Pancreas (tissue), 10 donors: ENCODE results near the gene GALNT1. TPM values are rescaled to one million over a fixed set of nuclear protein-coding genes. Genes with fewer than 3 reads are reported as not detected.

Experiments used
- ATAC-seq, 4 donors: fragments of 200-7000 bp; cut with Tn5 transposase; one replicate each; pipeline versions ENCODE4 v1.8.0 to v1.9.1; 2020; ENCODE audit warnings: mild to moderate bottlenecking in 4 of 4, moderate library complexity in 4 of 4
- DNase-seq, 6 donors: peaks; one replicate each; pipeline ENCODE4 v3.0.0-alpha.2; 2020
- FAIRE-seq: peaks from 2 replicates; lab custom pipeline; 2012; peaks lifted over from hg19 to GRCh38; lab: Jason Lieb, UNC
- H3K27ac ChIP-seq, 4 donors: fragments of 200-600 bp; sonication (generic); 1 replicate in 3 of 4; 2 replicates in 1 of 4; pipeline versions ENCODE4 v1.5.0 to v1.8.0; 2020
- H3K27me3 ChIP-seq, 4 donors: fragments of 200-600 bp; one replicate each; pipeline ENCODE4 v1.8.0; 2021
- H3K36me3 ChIP-seq, 3 donors: fragments of 200-600 bp; sonication (generic) in 1 of 3; one replicate each; pipeline versions ENCODE4 v1.5.0 to v1.8.0; 2020 to 2021
- H3K4me1 ChIP-seq, 3 donors: fragments of 200-600 bp; one replicate each; pipeline ENCODE4 v1.8.0; 2021
- H3K4me3 ChIP-seq, 4 donors: fragments of 200-600 bp; sonication (generic) in 2 of 4; one replicate each; pipeline versions ENCODE4 v1.5.0 to v1.8.0; 2020 to 2021
- H3K9me3 ChIP-seq, 4 donors: fragments of 200-600 bp; one replicate each; pipeline ENCODE4 v1.8.0; 2021
- CTCF ChIP-seq, 4 donors: fragments of 200-600 bp; sonication (generic) in 3 of 4; IDR thresholded peaks; one replicate each; pipeline versions ENCODE4 v1.5.0 to v1.8.0; 2021; ENCODE audit warnings: antibody characterized with exemption in 4 of 4
- WGBS, 2 donors: extraction: QIAGEN DNeasy Blood & Tissue Kit; methylation state at CpG; one replicate each; pipeline ENCODE4 v1.1.7; 2013; 5-methylcytosine and 5-hydroxymethylcytosine counted together
- intact Hi-C, 3 donors: fragments of 100-400 bp; cut with DNase I; formaldehyde crosslinking; loops; one replicate each; pipeline versions ENCODE4 v1.11.1 to v1.14.2; 2022
- polyA plus RNA-seq, 2 donors: library from polyadenylated mRNA; stranded (reverse); fragments of 200-250 nt; gene quantifications; one replicate each; pipeline ENCODE4 v1.2.3, GENCODE V29; 2013
- total RNA-seq, 6 donors: library from RNA; stranded (reverse); fragmentation: NEBNext Ultra II Directional in 4 of 6; extraction: Animal tissue kit (Norgen Biotek cat#: 25700) in 4 of 6; gene quantifications; one replicate each; pipeline versions ENCODE4 v1.2.1 to v1.2.4, GENCODE V29; 2021 to 2023
- donor health status: healthy with polysubstance abuse.
- donor health status: DM: no; HTN: no; CAD: no; lungs with moderate emphysema.
- donor health status: DM: no; HTN: no; CAD: no.
- donor health status: control.
- donor health status: control.
- donor health status: Bipolar disorder and iron deficiency.
- donor health status: DM: yes; HTN: yes; CAD: no.
- donor health status: DM: no; HTN: no; CAD: no.
- donor health status: DM: no; HTN: no; CAD: no.
- donor health status: DM: yes; HTN: yes; CAD: no.

GALNT1 gene
- total and polyA plus RNA-seq, 8 donors: 6.8 to 59.6 (median 25.8) TPM

GRCh38 chr18:35618289-35618688 lies 36.7 kb downstream of the GALNT1 start:
- peaks cover 0 to 9% (median 0%) of the 10 kb centered on the region in 3 donors for H3K4me1 ChIP-seq

GRCh38 chr18:35618696-35619095 lies 37.2 kb downstream of the GALNT1 start:
- TF ChIP-seq CTCF (IDR thresholded peaks at IDR 0.05): no peak
- H3K36me3 ChIP-seq: no peaks in the 10 kb centered on the region
- FAIRE-seq (no peak), ATAC-seq (no peak), DNase-seq (no peak)
- no peak overlapping the region for H3K27ac ChIP-seq
- intact Hi-C loops: no loop called here
- H3K27me3 ChIP-seq: no peaks in the 10 kb centered on the region
- WGBS, 2 donors: 67 to 74% methylated on average over 5 of the region's 5 CpGs
- peaks cover 0 to 9% (median 0%) of the 10 kb centered on the region in 3 donors for H3K4me1 ChIP-seq
- H3K4me3 ChIP-seq: no peak overlapping the region
- no peaks in the 10 kb centered on the region for H3K9me3 ChIP-seq

More at GRCh38 chr18:35618289-35618688, 36.7 kb downstream of the GALNT1 start:
- no peak for TF ChIP-seq CTCF (IDR thresholded peaks at IDR 0.05)
- intact Hi-C loops: no loop called here
- Histone ChIP-seq H3K27me3 (no peaks in the 10 kb centered on the region), H3K36me3 (no peaks in the 10 kb centered on the region), H3K27ac (no peak overlapping the region), H3K4me3 (no peak overlapping the region), H3K9me3 (no peaks in the 10 kb centered on the region)
- ATAC-seq (no peak), FAIRE-seq (peak; percentile 13), DNase-seq (no peak)

- Histone ChIP-seq H3K36me3 (no peaks in the 10 kb centered on the region), H3K27ac (no peak overlapping the region), H3K4me3 (no peak overlapping the region), H3K9me3 (no peaks in the 10 kb centered on the region), H3K4me1 (peaks cover 0 to 9% (median 0%) of the 10 kb centered on the region in 3 donors), H3K27me3 (no peaks in the 10 kb centered on the region)
- ATAC-seq: peak in 3 of 4 donors; percentile 14 to 48 (median 29)
- FAIRE-seq: no peak
- DNase-seq: no peak
- WGBS, 2 donors: 91% methylated on average over 4 of the region's 4 CpGs
- TF ChIP-seq CTCF (IDR thresholded peaks at IDR 0.05): no peak
- intact Hi-C loops: no loop called here
Observed at GRCh38 chr18:35619464-35619863, 37.9 kb downstream of the GALNT1 start.

- TF ChIP-seq CTCF (IDR thresholded peaks at IDR 0.05): no peak
- no peak overlapping the region for H3K27ac ChIP-seq
- intact Hi-C loops: no loop called here
- ATAC-seq (no peak), DNase-seq (no peak), FAIRE-seq (no peak)
- 67 to 69% methylated on average over 4 of the region's 4 CpGs for WGBS, 2 donors
- H3K4me3 ChIP-seq: no peak overlapping the region
- no peaks in the 10 kb centered on the region for H3K36me3 ChIP-seq
- no peaks in the 10 kb centered on the region for H3K9me3 ChIP-seq
- no peaks in the 10 kb centered on the region for H3K27me3 ChIP-seq
- peaks cover 0 to 9% (median 0%) of the 10 kb centered on the region in 3 donors for H3K4me1 ChIP-seq
Observed at GRCh38 chr18:35619941-35620340, 38.4 kb downstream of the GALNT1 start.

- Histone ChIP-seq H3K36me3 (no peaks in the 10 kb centered on the region), H3K27ac (no peak overlapping the region), H3K4me1 (peaks cover 0 to 9% (median 0%) of the 10 kb centered on the region in 3 donors), H3K27me3 (no peaks in the 10 kb centered on the region), H3K9me3 (no peaks in the 10 kb centered on the region), H3K4me3 (no peak overlapping the region)
- FAIRE-seq (no peak), DNase-seq (no peak), ATAC-seq (peak in 3 of 4 donors; percentile 18 to 61 (median 31))
- 66 to 69% methylated on average over 3 of the region's 3 CpGs for WGBS, 2 donors
- no peak for TF ChIP-seq CTCF (IDR thresholded peaks at IDR 0.05)
- intact Hi-C loops: no loop called here
Observed at GRCh38 chr18:35620765-35621164, 39.2 kb downstream of the GALNT1 start.
